Fibroblast of pulmonary artery (primary cell): Measurements from ENCODE around the gene HNRNPF.

Experiments used
- DNase-seq: peaks from one replicate; pipeline ENCODE4 v3.0.0-alpha.2; 2010; ENCODE audit warnings: low read depth
- H3K4me3 ChIP-seq: replicated peaks from 2 replicates; pipeline ENCODE4 v1.5.1; 2011; ENCODE audit warnings: low read depth, mild to moderate bottlenecking, control low read depth, low read length, moderate library complexity
- CTCF ChIP-seq: IDR thresholded peaks from 2 replicates; pipeline ENCODE4 v1.5.1; 2011; ENCODE audit warnings: mild to moderate bottlenecking, control low read depth, low read length, inconsistent platforms; ENCODE audit errors: missing control alignments

HNRNPF gene

GRCh38 chr10:43383204-43383971 is 25.6 kb downstream of the HNRNPF start:
- no peak for TF ChIP-seq CTCF
- DNase-seq: no peak

GRCh38 chr10:43380610-43381222 is 28.3 kb downstream of the HNRNPF start:
- peak; percentile 26 for DNase-seq
- no peak overlapping the region for H3K4me3 ChIP-seq
- TF ChIP-seq CTCF: peak; percentile 11

More at GRCh38 chr10:43383204-43383971, 25.6 kb downstream of the HNRNPF start:
- H3K4me3 ChIP-seq: no peak overlapping the region

- H3K4me3 ChIP-seq: no peak overlapping the region
- no peak for DNase-seq
- no peak for TF ChIP-seq CTCF
Measured at GRCh38 chr10:43377424-43377883, 31.5 kb downstream of the HNRNPF start.

- no peak overlapping the region for H3K4me3 ChIP-seq
- DNase-seq: no peak
- TF ChIP-seq CTCF: no peak
Measured at GRCh38 chr10:43376828-43377423, 32.1 kb downstream of the HNRNPF start.

GRCh38 chr10:43376046-43376635 is 32.8 kb downstream of the HNRNPF start:
- no peak for DNase-seq
- H3K4me3 ChIP-seq: no peak overlapping the region
- TF ChIP-seq CTCF: no peak

GRCh38 chr10:43375401-43376020 is 33.5 kb downstream of the HNRNPF start:
- no peak for TF ChIP-seq CTCF

More at GRCh38 chr10:43375401-43376020, 33.5 kb downstream of the HNRNPF start:
- DNase-seq: no peak
- no peak overlapping the region for H3K4me3 ChIP-seq
